Hematopoietic multipotent progenitor cell treated with erythropoietin and hydrocortisone succinate and interleukin-3 and kit ligand, for 15 days (in vitro differentiated cells): ENCODE results near the gene LIX1L.
"Not testable (repeated sequence)": the region's sequence is repeated elsewhere in the genome, so short reads cannot be mapped to it uniquely, and the experiment has no call there.

Experiments used
- DNase-seq: peaks from one replicate; pipeline ENCODE4 v3.0.0-alpha.2; 2015; ENCODE audit warnings: low spot score

The LIX1L gene

GRCh38 chr1:145935708-145936107, 22.1 kb downstream of the LIX1L start:
- DNase-seq, result no peak

DNA sequence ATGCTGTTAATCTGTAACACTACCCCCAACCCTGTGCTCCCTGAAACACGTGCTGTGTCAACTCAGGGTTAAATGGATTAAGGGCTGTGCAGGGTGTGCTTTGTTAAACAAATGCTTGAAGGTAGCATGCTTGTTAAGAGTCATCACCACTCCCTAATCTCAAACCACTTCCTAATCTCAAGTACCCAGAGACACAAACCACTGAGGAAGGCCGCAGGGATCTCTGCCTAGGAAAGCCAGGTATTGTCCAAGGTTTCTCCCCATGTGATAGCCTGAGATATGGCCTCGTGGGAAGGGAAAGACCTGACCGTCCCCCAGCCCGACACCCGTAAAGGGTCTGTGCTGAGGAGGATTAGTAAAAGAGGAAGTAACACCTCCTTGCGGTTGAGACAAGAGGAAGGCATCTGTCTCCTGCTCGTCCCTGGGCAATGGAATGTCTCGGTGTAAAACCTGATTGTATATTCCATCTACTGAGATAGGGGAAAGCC, 25.3 kb downstream of the LIX1L start:
- not testable (repeated sequence) for DNase-seq

DNA sequence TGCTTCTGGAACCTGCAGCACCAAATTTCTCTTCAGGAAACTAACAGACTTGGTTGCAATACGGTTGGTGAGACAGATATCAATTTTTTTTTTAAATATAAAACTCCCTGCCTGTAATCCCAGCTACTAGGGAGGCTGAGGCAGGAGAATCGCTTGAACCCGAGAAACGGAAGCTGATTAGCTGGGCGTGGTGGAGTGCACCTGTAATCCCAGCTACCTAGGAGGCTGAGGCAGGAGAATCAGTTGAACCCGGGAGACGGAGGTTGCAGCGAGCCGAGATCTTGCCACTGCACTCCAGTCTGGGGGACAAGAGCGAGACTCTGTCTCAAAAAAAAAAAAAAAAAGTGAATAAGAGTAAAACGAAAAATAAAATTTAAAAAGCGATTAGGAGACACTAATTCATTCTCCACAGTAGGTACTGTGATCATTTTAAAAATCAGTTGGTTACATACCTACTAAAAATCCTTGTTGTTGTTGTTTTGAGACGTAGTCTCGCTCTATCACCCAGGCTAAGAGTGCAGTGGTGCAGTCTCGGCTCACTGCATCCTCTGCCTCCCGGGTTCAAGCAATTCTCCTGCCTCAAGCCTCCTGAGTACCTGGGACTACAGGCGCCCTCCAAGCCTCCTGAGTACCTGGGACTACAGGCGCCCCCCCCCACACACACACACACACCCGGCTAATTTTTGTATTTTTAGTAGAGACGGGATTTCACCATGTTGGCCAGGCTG, 29.7 kb downstream of the LIX1L start:
- DNase-seq, result no peak

GRCh38 chr1:145927063-145927886, 30.5 kb downstream of the LIX1L start, which contains the start of gene RBM8A:
Gene RBM8A (minus strand): TSS chr1:145927484. CDS start chr1:145927426, 58 bp downstream.
- DNase-seq, result peak; percentile 98

DNA sequence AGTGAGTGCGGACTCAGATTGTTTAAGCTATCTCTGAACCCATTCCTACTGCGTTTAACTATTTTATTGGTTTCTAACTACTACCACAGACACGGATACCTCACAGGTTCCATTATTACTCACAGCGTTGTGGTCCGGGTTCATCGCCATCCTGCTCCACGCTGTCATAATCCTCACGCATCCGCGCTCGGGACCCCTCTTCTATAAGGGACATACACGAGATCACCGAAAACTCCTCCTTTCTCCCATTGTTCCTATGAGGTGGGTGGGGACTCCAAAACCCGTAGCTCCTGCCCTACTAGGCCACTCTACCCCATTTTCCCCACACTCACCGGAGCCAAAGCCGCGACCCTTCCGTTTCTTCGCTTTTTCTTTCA, 31.1 kb downstream of the LIX1L start:
- no peak for DNase-seq

GRCh38 chr1:145922266-145922665, 35.6 kb downstream of the LIX1L start:
- no peak for DNase-seq

- DNase-seq, result not testable (repeated sequence)
Observed at GRCh38 chr1:145920297-145920696, 37.5 kb downstream of the LIX1L start.

GRCh38 chr1:145918992-145919939, 38.6 kb downstream of the LIX1L start:
- DNase-seq, result no peak

DNA sequence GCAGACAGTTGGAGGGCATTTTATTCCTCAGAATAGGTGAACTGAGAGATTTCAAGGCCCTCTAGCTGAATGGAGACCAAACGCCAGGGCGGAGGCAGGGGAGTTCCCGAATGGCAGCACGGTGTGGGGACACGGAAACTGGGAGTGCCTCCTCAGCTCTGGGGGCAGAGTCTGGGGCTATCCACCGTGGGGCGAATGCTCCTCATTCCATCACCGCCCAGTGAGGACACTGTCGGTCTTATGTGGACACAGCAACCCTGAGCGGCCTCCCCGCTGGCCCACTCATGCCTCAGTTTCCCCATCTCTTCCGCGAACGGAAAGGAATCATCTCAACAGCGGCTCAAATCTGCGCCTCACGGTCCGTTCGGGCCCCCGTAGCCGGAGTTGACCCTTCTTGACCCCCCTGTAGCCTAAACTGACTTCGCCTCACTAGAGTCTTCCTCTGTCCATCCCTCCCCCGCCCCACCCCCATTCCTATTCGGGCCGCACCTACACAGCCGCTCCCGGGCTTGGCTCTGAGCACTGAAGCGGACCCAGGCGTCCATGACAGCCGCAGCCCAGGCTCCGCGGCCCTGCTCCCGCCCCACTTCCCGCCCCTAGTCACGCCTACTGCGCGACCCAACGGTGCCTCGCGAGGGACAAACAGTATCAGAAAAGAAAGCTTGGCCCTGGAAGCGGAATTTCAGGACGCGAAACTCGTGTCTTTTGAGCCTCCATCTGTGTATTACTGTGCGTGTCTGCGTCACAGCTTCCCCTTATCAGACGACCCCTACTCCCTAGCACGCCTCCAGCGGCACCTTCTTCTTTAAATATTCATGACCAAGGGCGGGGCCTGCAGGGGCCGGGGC, 39.4 kb downstream of the LIX1L start, which contains the start of gene PEX11B:
TSS of gene PEX11B (minus strand) at position 574 of the 848 bp plus-strand sequence. CDS start at position 545, 29 bp downstream.
- peak; percentile 90 for DNase-seq

DNA sequence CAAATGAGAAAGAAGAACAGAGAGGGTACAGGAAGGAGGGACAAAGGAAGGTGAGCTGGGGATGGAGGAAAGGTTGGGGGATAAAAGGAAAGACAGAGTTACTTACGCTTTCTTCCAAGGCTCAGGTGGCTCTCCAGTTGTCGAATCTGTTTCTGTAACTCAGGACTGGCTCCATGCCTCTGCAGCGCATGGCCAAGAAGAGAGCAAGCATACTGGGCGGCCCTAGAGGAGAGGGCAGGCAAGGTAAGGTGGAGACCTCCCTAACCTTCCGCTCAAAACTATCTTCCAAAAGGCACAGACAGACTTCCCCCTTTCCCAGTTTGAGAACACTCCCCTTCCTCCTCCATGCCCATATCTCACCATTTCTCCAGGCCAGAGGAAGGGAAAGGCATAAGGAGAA, 40.2 kb downstream of the LIX1L start:
- no peak for DNase-seq

DNA sequence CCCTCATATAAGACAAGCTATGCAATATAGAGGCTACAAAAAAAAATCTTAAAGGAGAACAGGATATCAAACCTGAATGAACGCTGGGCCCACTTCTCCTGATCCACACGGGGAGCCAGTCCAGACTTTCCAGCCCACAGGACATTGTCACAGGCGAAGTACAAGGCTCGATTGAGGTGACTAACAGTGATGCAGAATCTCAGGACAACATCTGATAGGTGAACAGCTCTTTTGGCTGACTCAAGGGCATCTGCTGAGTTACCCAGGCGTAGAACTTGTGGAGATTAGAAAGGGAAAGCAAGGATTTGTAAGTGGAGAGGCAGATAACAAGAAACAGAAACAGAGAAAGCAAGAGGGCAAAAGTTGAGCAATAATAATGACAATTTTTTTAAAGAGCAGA, 41.1 kb downstream of the LIX1L start:
- no peak for DNase-seq

DNA sequence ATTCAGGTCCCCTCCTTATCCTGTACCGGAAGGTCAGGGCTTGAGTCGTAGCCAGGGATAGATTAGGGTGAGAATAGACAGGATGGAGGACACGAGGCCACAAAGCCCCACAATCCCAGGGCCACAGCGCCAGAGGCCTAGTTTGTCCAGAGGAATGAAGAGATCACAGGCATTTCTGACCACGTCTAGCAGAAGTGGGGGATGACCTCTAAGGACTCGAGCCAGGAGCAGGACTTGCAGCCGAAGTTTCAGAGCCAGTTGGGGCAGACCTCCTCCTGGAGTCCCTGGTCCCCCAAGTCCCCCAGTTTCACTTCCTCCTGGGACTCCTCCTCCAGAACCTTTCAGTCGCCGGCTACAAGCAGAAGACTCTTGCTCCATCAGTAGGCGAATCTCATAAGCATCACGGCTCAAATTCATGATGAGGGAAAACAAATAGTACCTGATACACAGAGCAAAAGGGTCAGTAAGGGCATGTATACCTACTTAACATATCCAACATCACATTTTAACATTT, 45.6 kb downstream of the LIX1L start:
- no peak for DNase-seq

DNA sequence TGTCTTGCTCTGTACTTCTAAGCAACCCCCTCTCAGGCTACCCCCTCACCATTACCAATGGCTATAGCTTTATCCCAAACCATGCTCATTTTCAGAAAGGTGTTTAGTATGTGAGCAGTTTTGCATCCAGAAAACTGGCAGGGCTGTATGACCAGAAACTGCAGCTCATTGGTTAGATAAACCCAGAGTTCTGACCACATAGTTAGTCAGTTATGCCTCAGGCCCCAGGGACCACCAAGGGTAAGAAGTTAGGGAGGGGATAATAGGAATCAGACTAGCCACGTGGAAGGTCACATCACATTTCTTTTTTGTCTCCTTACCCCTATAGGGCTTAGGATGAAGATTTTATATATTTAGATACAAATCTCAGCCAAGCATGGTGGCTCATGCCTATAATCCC, 49.2 kb downstream of the LIX1L start:
- no peak for DNase-seq

GRCh38 chr1:145906954-145907753, 50.7 kb downstream of the LIX1L start:
- DNase-seq, result no peak

- DNase-seq, result no peak
Observed at GRCh38 chr1:145901312-145902021, 56.4 kb downstream of the LIX1L start.

GRCh38 chr1:145898756-145899155, 59.1 kb downstream of the LIX1L start:
- no peak for DNase-seq

DNA sequence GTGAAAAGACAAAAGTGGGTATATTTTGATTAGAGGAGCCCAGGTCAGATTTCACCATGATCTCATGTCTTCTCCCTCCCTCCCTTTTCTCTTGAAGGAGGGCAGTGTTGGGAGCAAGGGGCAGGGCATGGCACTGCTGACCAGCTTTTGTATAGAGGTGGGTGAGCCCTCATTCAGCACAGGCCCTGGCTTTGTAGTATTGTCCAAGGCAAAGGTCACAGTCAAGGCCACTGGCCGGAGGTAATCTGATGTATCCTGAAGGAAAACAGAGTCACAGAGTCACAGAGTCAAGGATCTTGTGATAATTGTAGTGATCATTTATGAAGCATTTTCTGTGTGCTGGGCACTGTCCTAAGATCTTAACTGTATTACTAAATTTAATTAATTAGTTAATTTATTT, 59.8 kb downstream of the LIX1L start:
- DNase-seq, result no peak

- DNase-seq, result no peak
Observed at GRCh38 chr1:145895471-145895870, 62.3 kb downstream of the LIX1L start.
